Upper lobe of left lung (tissue), 6 donors: ENCODE data around the gene LCN15. TPM values are rescaled to one million over a fixed set of nuclear protein-coding genes. Genes with fewer than 3 reads are reported as not detected.

Source experiments
- ATAC-seq, 2 donors: fragments of 200-7000 bp; cut with Tn5 transposase; one replicate each; pipeline ENCODE4 v1.9.1; 2022; ENCODE audit warnings: mild to moderate bottlenecking in 2 of 2, moderate library complexity in 2 of 2; ENCODE audit not compliant: low FRiP score in 2 of 2
- DNase-seq, 2 donors: peaks; one replicate each; pipeline ENCODE4 v3.0.0-alpha.2; 2019 to 2020
- H3K27ac ChIP-seq, 4 donors: fragments of 200-600 bp; sonication (generic); one replicate each; pipeline ENCODE4 v1.5.1; 2016 to 2019
- H3K27me3 ChIP-seq, 4 donors: fragments of 200-600 bp; sonication (generic); one replicate each; pipeline ENCODE4 v1.5.1; 2017 to 2019
- H3K36me3 ChIP-seq, 4 donors: fragments of 200-600 bp; sonication (generic); one replicate each; pipeline ENCODE4 v1.5.1; 2016 to 2019
- H3K4me1 ChIP-seq, 4 donors: fragments of 200-600 bp; sonication (generic); one replicate each; pipeline ENCODE4 v1.5.1; 2018 to 2019
- H3K4me3 ChIP-seq, 4 donors: fragments of 200-600 bp; sonication (generic); one replicate each; pipeline ENCODE4 v1.5.1; 2017 to 2019; ENCODE audit warnings: mild to moderate bottlenecking in 2 of 4, moderate library complexity in 1 of 4
- H3K9me3 ChIP-seq, 4 donors: fragments of 200-600 bp; sonication (generic); one replicate each; pipeline ENCODE4 v1.5.1; 2018 to 2019
- EP300 ChIP-seq, 4 donors: sonication (generic); formaldehyde crosslinking; IDR thresholded peaks; one replicate each; pipeline ENCODE4 v1.5.1; 2017; ENCODE audit warnings: antibody characterized with exemption in 4 of 4, control low read depth in 2 of 4
- POLR2A ChIP-seq, 4 donors: fragments of 450-650 bp; IDR thresholded peaks; one replicate each; pipeline ENCODE4 v1.5.1; 2016 to 2017; ENCODE audit warnings: antibody characterized with exemption in 4 of 4, mild to moderate bottlenecking in 2 of 4
- POLR2AphosphoS5 ChIP-seq, 2 donors: sonication (generic); formaldehyde crosslinking; IDR thresholded peaks; one replicate each; pipeline ENCODE4 v1.5.1; 2017; ENCODE audit warnings: antibody characterized with exemption in 2 of 2
- WGBS, 2 donors: methylation state at CpG; one replicate each; pipeline ENCODE4 v1.1.5; 2017 to 2018; 5-methylcytosine and 5-hydroxymethylcytosine counted together
- total RNA-seq, 6 donors: library from RNA; depleted of rRNA in 4 of 6; stranded (reverse); fragments of >200 nt in 4 of 6; gene quantifications; one replicate each; pipeline versions ENCODE4 v1.1.0 to v1.2.1, GENCODE V29; 2016 to 2021
- TF ChIP-seq, protein P1 (sequence below), 6 experiments: fragments of 450-650 bp in 4 of 6; fragments of 200-600 bp in 2 of 6; sonication (generic) in 2 of 6; IDR thresholded peaks; one replicate each; pipeline ENCODE4 v1.5.1; 2016 to 2019; ENCODE audit warnings: antibody characterized with exemption in 6 of 6
- donor health status: DM: no; HTN: no; CAD: no; lungs with moderate emphysema.
- donor health status: DM: no; HTN: yes; CAD: no; lungs with severe emphysema.

The LCN15 gene
- total RNA-seq, 6 donors from 2014 or later = 0.23 TPM; not detected in 5

DNA sequence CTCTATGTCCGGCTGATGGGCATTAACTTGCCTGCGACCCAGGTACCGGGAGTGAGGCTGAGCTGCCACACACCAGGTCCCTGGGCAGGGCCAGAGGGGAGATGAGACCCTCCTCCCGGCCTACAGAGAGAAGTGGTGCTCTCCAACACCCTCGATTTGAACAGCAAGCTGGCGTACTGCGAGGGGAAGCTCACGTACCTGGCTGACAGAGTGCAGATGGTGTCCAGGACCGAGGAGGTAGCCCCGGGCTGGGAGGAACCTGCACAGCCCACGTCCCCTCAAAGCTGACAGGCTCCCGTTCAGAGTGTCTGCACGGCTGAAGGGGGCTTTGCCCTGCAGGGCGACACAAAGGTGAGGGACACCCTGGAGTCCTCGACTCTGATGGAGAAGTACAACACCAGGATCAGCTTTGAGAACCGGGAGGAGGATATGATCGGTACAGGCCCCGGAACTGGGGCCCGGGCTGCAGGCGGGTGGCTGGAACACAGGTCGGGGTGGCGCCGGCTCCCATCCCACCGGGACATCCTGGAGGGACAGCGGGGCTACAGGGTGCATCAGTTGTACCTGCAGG, 42.4 kb upstream of the LCN15 start:
- H3K27me3 ChIP-seq = no peaks in the 10 kb centered on the region
- DNase-seq (no peak), ATAC-seq (no peak)
- no peak for TF ChIP-seq EP300 (IDR thresholded peaks at IDR 0.05)
- TF ChIP-seq POLR2AphosphoS5 (IDR thresholded peaks at IDR 0.05) = no peak
- TF ChIP-seq, protein P1, sequence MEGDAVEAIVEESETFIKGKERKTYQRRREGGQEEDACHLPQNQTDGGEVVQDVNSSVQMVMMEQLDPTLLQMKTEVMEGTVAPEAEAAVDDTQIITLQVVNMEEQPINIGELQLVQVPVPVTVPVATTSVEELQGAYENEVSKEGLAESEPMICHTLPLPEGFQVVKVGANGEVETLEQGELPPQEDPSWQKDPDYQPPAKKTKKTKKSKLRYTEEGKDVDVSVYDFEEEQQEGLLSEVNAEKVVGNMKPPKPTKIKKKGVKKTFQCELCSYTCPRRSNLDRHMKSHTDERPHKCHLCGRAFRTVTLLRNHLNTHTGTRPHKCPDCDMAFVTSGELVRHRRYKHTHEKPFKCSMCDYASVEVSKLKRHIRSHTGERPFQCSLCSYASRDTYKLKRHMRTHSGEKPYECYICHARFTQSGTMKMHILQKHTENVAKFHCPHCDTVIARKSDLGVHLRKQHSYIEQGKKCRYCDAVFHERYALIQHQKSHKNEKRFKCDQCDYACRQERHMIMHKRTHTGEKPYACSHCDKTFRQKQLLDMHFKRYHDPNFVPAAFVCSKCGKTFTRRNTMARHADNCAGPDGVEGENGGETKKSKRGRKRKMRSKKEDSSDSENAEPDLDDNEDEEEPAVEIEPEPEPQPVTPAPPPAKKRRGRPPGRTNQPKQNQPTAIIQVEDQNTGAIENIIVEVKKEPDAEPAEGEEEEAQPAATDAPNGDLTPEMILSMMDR (IDR thresholded peaks at IDR 0.05) = no peak
- TF ChIP-seq POLR2A (IDR thresholded peaks at IDR 0.05) = no peak
- H3K9me3 ChIP-seq = no peaks in the 10 kb centered on the region
- peaks cover 31 to 49% (median 33%) of the 10 kb centered on the region in 4 donors for H3K4me1 ChIP-seq
- WGBS, 2 donors = 76 to 82% methylated on average over 16 to 25 of the region's 25 CpGs
- peak overlapping the region; percentile 84 to 94 (median 88) for H3K27ac ChIP-seq
- peaks cover 0 to 3% (median 0%) of the 10 kb centered on the region in 4 donors for H3K36me3 ChIP-seq
- peak overlapping the region; percentile 54 to 99 (median 97) for H3K4me3 ChIP-seq

- no peak for DNase-seq
- H3K4me1 ChIP-seq = peaks cover 32 to 47% (median 37%) of the 10 kb centered on the region in 4 donors
- WGBS, 2 donors = 93 to 98% methylated on average over 4 to 10 of the region's 10 CpGs
These were observed 41.7 kb upstream of the LCN15 start for GRCh38 chr9:136806067-136806466.

DNA sequence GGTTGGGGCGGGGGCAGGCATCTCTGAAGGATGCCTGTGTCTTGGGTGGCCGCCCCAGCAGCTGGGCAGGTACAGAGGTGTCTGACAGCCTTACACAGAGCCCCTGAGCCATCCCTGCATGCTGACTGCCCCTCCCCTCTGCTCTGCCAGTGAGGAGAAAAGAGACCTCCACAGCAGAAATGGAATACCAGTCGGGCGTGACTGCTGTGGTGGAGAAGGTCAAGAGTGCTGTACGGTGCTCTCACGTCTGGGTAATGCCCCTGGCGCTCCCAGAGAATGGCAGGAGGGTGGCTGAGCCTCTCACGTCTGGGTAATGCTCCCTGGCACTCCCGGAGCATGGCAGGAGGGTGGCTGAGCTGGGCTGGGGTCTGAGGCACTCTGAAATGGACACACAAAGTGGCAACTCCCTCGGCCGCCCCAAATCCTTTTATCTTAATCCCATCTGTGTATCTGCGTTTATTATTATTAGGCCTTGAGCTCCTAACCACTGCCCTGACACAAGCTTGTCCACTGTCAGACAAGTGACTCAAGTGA, 41.0 kb upstream of the LCN15 start:
- Histone ChIP-seq H3K27me3 (peaks cover 0 to 8% (median 1%) of the 10 kb centered on the region in 4 donors), H3K4me3 (no peak overlapping the region), H3K27ac (no peak overlapping the region), H3K36me3 (no peaks in the 10 kb centered on the region), H3K9me3 (no peaks in the 10 kb centered on the region), H3K4me1 (peaks cover 32 to 47% (median 40%) of the 10 kb centered on the region in 4 donors)
- DNase-seq (no peak), ATAC-seq (no peak)
- TF ChIP-seq, protein P1 (IDR thresholded peaks at IDR 0.05) = no peak
- TF ChIP-seq POLR2A (IDR thresholded peaks at IDR 0.05) (no peak), POLR2AphosphoS5 (IDR thresholded peaks at IDR 0.05) (no peak)
- WGBS, 2 donors = 82 to 94% methylated on average over 10 to 11 of the region's 12 CpGs

More at GRCh38 chr9:136806067-136806466, 41.7 kb upstream of the LCN15 start:
- ATAC-seq = no peak
- TF ChIP-seq, protein P1 (IDR thresholded peaks at IDR 0.05) = no peak
- TF ChIP-seq POLR2A (IDR thresholded peaks at IDR 0.05) (no peak), POLR2AphosphoS5 (IDR thresholded peaks at IDR 0.05) (no peak), EP300 (IDR thresholded peaks at IDR 0.05) (no peak)
- no peak overlapping the region for H3K27ac ChIP-seq
- H3K36me3 ChIP-seq = peaks cover 0 to 1% (median 0%) of the 10 kb centered on the region in 4 donors
- no peaks in the 10 kb centered on the region for H3K9me3 ChIP-seq
- no peak overlapping the region for H3K4me3 ChIP-seq
- peaks cover 0 to 3% (median under 1%) of the 10 kb centered on the region in 4 donors for H3K27me3 ChIP-seq

DNA sequence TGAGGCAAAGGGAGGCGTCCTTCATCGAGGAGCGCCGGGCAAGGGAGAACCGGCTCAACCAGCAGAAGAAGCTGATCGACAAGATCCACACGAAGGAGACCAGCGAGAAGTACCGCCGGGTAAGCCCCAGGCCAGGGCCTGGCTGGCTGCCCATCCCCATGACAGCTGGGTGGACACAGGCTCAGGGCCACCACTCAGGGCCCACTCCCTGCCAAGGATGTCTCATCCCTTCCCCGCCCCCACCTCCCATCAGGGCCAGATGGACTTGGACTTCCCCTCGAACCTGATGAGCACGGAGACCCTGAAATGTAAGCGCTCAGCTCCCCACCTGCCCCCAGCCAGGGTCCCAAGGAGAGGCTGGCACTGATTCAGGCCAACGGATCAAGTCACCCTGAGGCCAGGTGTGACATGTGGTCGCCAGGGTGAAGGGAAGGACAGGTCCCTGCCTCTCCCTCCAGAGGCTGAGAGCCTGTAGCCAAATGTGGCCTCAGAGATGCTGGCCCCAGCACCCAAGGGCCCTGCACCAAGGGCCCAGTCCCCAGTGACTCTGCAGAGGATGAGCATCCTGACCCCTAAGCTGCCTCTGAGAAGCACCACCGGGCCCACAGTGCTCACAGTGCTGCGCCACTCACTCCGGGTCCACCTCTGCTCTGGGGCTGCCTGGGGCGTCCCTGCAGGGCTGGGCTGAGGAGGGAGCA, 40.3 kb upstream of the LCN15 start:
- ATAC-seq = no peak
- TF ChIP-seq POLR2AphosphoS5 (IDR thresholded peaks at IDR 0.05) = no peak
- TF ChIP-seq EP300 (IDR thresholded peaks at IDR 0.05) = no peak
- TF ChIP-seq, protein P1 (IDR thresholded peaks at IDR 0.05) = no peak
- no peak for TF ChIP-seq POLR2A (IDR thresholded peaks at IDR 0.05)

More for the DNA sequence above, 40.3 kb upstream of the LCN15 start:
- no peaks in the 10 kb centered on the region for H3K9me3 ChIP-seq
- H3K27me3 ChIP-seq = peaks cover 0 to 14% (median 2%) of the 10 kb centered on the region in 4 donors
- no peaks in the 10 kb centered on the region for H3K36me3 ChIP-seq
- H3K27ac ChIP-seq = no peak overlapping the region
- peaks cover 32 to 47% (median 41%) of the 10 kb centered on the region in 4 donors for H3K4me1 ChIP-seq
- H3K4me3 ChIP-seq = no peak overlapping the region
- 91 to 97% methylated on average over 14 to 18 of the region's 20 CpGs for WGBS, 2 donors
- no peak for DNase-seq
